Activated effector memory CD4-positive, alpha-beta T cell treated with Interleukin-2 at 50 U/mL for 16 hours (primary cell): ENCODE results near the gene FBXW11.
"Not testable (repeated sequence)": the region's sequence is repeated elsewhere in the genome, so short reads cannot be mapped to it uniquely, and the experiment has no call there.

Experiments used
- DNase-seq: peaks from one replicate; pipeline ENCODE4 v3.0.0-alpha.2; 2020

Gene FBXW11

GRCh38 chr5:171979606-171980005 lies 26.8 kb downstream of the FBXW11 start:
- no peak for DNase-seq

- DNase-seq: no peak
These were observed 27.9 kb downstream of the FBXW11 start for GRCh38 chr5:171978519-171978918.

- DNase-seq: no peak
These were observed 28.4 kb downstream of the FBXW11 start for GRCh38 chr5:171978016-171978415.

- not testable (repeated sequence) for DNase-seq
These were observed 29.0 kb downstream of the FBXW11 start for GRCh38 chr5:171977244-171977950.

GRCh38 chr5:171975877-171976667 lies 30.4 kb downstream of the FBXW11 start:
- DNase-seq: no peak

GRCh38 chr5:171975262-171975876 lies 31.1 kb downstream of the FBXW11 start:
- no peak for DNase-seq

GRCh38 chr5:171970826-171971225 lies 35.6 kb downstream of the FBXW11 start:
- DNase-seq: no peak

GRCh38 chr5:171969288-171969880 lies 37.1 kb downstream of the FBXW11 start:
- DNase-seq: no peak

- DNase-seq: no peak
These were observed 37.9 kb downstream of the FBXW11 start for GRCh38 chr5:171968531-171968930.

GRCh38 chr5:171966964-171967363 lies 39.5 kb downstream of the FBXW11 start:
- DNase-seq: no peak

GRCh38 chr5:171966270-171966669 lies 40.2 kb downstream of the FBXW11 start:
- DNase-seq: no peak

- no peak for DNase-seq
These were observed 40.7 kb downstream of the FBXW11 start for GRCh38 chr5:171965745-171966144.

- DNase-seq: no peak
These were observed 43.0 kb downstream of the FBXW11 start for GRCh38 chr5:171963416-171963815.

GRCh38 chr5:171961117-171961516 lies 45.3 kb downstream of the FBXW11 start:
- no peak for DNase-seq

- no peak for DNase-seq
These were observed 48.7 kb downstream of the FBXW11 start for GRCh38 chr5:171957591-171958251.

- no peak for DNase-seq
These were observed 49.4 kb downstream of the FBXW11 start for GRCh38 chr5:171956887-171957495.

- no peak for DNase-seq
These were observed 50.1 kb downstream of the FBXW11 start for GRCh38 chr5:171956314-171956713.

- no peak for DNase-seq
These were observed 50.7 kb downstream of the FBXW11 start for GRCh38 chr5:171955761-171956160.

- DNase-seq: no peak
These were observed 51.7 kb downstream of the FBXW11 start for GRCh38 chr5:171954721-171955120.

GRCh38 chr5:171953860-171954701 lies 52.4 kb downstream of the FBXW11 start:
- no peak for DNase-seq

GRCh38 chr5:171952021-171952420 lies 54.4 kb downstream of the FBXW11 start:
- no peak for DNase-seq

GRCh38 chr5:171951218-171951617 lies 55.2 kb downstream of the FBXW11 start:
- no peak for DNase-seq
